ENCODE results near the gene EIF1B.

GRCh38 chr3:40333416-40333815 lies 23.9 kb downstream of the EIF1B start:
- TF ChIP-seq POLR2A (IDR thresholded peaks at IDR 0.05) (no peak), CTCF (IDR thresholded peaks at IDR 0.05) (no peak)
